ENCODE data around the gene COG4.

GRCh38 chr16:70463235-70463634 lies 60.1 kb downstream of the COG4 start:
- no peak for TF ChIP-seq CTCF (tag by site-specific recombination; IDR thresholded peaks at IDR 0.05)
- TF ChIP-seq, protein P1, sequence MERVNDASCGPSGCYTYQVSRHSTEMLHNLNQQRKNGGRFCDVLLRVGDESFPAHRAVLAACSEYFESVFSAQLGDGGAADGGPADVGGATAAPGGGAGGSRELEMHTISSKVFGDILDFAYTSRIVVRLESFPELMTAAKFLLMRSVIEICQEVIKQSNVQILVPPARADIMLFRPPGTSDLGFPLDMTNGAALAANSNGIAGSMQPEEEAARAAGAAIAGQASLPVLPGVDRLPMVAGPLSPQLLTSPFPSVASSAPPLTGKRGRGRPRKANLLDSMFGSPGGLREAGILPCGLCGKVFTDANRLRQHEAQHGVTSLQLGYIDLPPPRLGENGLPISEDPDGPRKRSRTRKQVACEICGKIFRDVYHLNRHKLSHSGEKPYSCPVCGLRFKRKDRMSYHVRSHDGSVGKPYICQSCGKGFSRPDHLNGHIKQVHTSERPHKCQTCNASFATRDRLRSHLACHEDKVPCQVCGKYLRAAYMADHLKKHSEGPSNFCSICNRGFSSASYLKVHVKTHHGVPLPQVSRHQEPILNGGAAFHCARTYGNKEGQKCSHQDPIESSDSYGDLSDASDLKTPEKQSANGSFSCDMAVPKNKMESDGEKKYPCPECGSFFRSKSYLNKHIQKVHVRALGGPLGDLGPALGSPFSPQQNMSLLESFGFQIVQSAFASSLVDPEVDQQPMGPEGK (tag by site-specific recombination; IDR thresholded peaks at IDR 0.05) = no peak
- TF ChIP-seq ZNF623 (tag by site-specific recombination; IDR thresholded peaks at IDR 0.05) = no peak
- no peak for TF ChIP-seq YY1 (tag by site-specific recombination; IDR thresholded peaks at IDR 0.05)
- no peak for TF ChIP-seq ZNF629 (tag by site-specific recombination; IDR thresholded peaks at IDR 0.05)
